ENCODE measurements around the gene C1orf159. TPM values are rescaled to one million over a fixed set of nuclear protein-coding genes. Genes with fewer than 3 reads are reported as not detected.

The C1orf159 gene
- total and polyA plus RNA-seq, 10 of the 15 experiments (the other 5 are each of a cell fraction or from before 2014, with no cell fraction given), result 0.11 to 23.4 (median 8.0) TPM

- H3K36me3 ChIP-seq (ENCODE audit: control insufficient read depth in 2 of 2, insufficient read depth in 2 of 2, low read length in 1 of 2), result no peaks in the 10 kb centered on the region
- no peaks in the 10 kb centered on the region for H3K9me3 ChIP-seq (replicated peaks; ENCODE audit: control insufficient read depth, insufficient read depth, low read length)
- ATAC-seq (peak; percentile 84), DNase-seq (ENCODE audit: low read depth, low spot score) (no peak), FAIRE-seq (peak; percentile 84)
- H3K9ac ChIP-seq (ENCODE audit: control insufficient read depth, insufficient read depth, low read length), result no peak overlapping the region
- H3K79me2 ChIP-seq (ENCODE audit: control insufficient read depth, insufficient read depth, low read length), result no peaks in the 10 kb centered on the region
- WGBS (ENCODE audit: insufficient coverage, insufficient replicate concordance, low lambda C conversion rate, missing lambda C conversion rate), result 19% methylated on average over 15 of the region's 23 CpGs
- H2AFZ ChIP-seq (ENCODE audit: control insufficient read depth, low read depth, low read length), result peak overlapping the region; percentile 49; the same call in 1 of the 2 replicates
- no peaks in the 10 kb centered on the region for H3K27me3 ChIP-seq (replicated peaks in 1 of 2; ENCODE audit: control insufficient read depth in 2 of 2, insufficient read depth in 2 of 2, low read length in 1 of 2)
- H3K4me2 ChIP-seq (ENCODE audit: control insufficient read depth, insufficient read depth), result peak overlapping the region; percentile 54; the same call in 1 of the 2 replicates
- H3K4me1 ChIP-seq (ENCODE audit: control insufficient read depth, insufficient read depth, low read length), result peaks cover 10% of the 10 kb centered on the region
- ChIA-PET SMC1A (ENCODE audit: uncharacterized antibody, unreplicated experiment) (no interaction called here), CTCF (interaction anchor here (1.0 kb wide), 2 partner anchors 42 to 170 kb away, joined by 3 to 4 read pairs; no protein-coding TSS in a partner anchor), RAD21 (ENCODE audit: unreplicated experiment) (no interaction called here), POLR2A (interaction anchor here (0.6 to 0.9 kb wide), 2 partner anchors 40 to 106 kb away, joined by 3 to 6 read pairs; no protein-coding TSS in a partner anchor)
- intact Hi-C loops (cut with micrococcal nuclease; ENCODE audit: unreplicated experiment), result no loop called here
- in situ Hi-C loops (cut with MboI), result no loop called here
- BruUV-seq (replicated peaks), result no TSS peak
- no peaks in the 10 kb centered on the region for H4K20me1 ChIP-seq (ENCODE audit: control insufficient read depth, insufficient read depth)
- H3K27ac ChIP-seq (ENCODE audit: control insufficient read depth, insufficient read depth), result no peak overlapping the region
- no peak overlapping the region for H3K4me3 ChIP-seq
- TF ChIP-seq MEF2A (IDR thresholded peaks at IDR 0.05; ENCODE audit: insufficient read depth, low read depth, low read length) (no peak), ZSCAN29 (IDR thresholded peaks at IDR 0.05) (no peak), MTA2 (IDR thresholded peaks at IDR 0.05; ENCODE audit: low read depth) (no peak), ATF3 (IDR thresholded peaks at IDR 0.05; ENCODE audit: borderline replicate concordance, extremely low read depth, low read depth, low read length) (peak; percentile 56; the same call in 1 of the 2 replicates), CHD4 (IDR thresholded peaks at IDR 0.05) (no peak), RCOR1 (conservative IDR thresholded peaks at IDR 0.05; ENCODE audit: low read depth, low read length) (no peak), POU2F2 (IDR thresholded peaks at IDR 0.05; ENCODE audit: borderline replicate concordance, low read depth, low read length) (no peak), NRF1 (conservative IDR thresholded peaks at IDR 0.05; ENCODE audit: low read depth, low read length) (no peak), JUNB (IDR thresholded peaks at IDR 0.05) (no peak), SPI1 (IDR thresholded peaks at IDR 0.05; ENCODE audit: borderline replicate concordance, insufficient read depth, low read depth, low read length) (no peak), MAX (IDR thresholded peaks at IDR 0.05; ENCODE audit: low read depth, low read length) (no peak), PML (IDR thresholded peaks at IDR 0.05; ENCODE audit: low read length) (no peak), TCF3 (IDR thresholded peaks at IDR 0.05; ENCODE audit: borderline replicate concordance, insufficient read depth, low read depth, low read length) (no peak), ZBTB4 (CRISPR knock-in tag; IDR thresholded peaks at IDR 0.05) (no peak), RELB (IDR thresholded peaks at IDR 0.05; ENCODE audit: low read depth) (no peak), HCFC1 (IDR thresholded peaks at IDR 0.05; ENCODE audit: low read length) (no peak)
These were observed 35.6 kb downstream of the C1orf159 start for GRCh38 chr1:1080122-1080757.

Measured in GM12878 (cell line).